ENCODE data around the gene PIN1.

PIN1 gene

GRCh38 chr19:9857076-9857721 is 22.1 kb downstream of the PIN1 start:
- DNase-seq: no peak

GRCh38 chr19:9857920-9858746 is 23.0 kb downstream of the PIN1 start:
- no peak for DNase-seq

- no peak for DNase-seq
Observed at GRCh38 chr19:9858766-9859165, 23.6 kb downstream of the PIN1 start.

- no peak for DNase-seq
Observed at GRCh38 chr19:9860407-9860806, 25.3 kb downstream of the PIN1 start.

GRCh38 chr19:9861503-9861902 is 26.4 kb downstream of the PIN1 start:
- DNase-seq: no peak

GRCh38 chr19:9862938-9863337 is 27.8 kb downstream of the PIN1 start:
- no peak for DNase-seq

- DNase-seq: no peak
Observed at GRCh38 chr19:9863759-9864158, 28.6 kb downstream of the PIN1 start.

- DNase-seq: peak; percentile 16
Observed at GRCh38 chr19:9865732-9866501, 30.8 kb downstream of the PIN1 start.

GRCh38 chr19:9868983-9869617 is 34.0 kb downstream of the PIN1 start:
- DNase-seq: no peak

GRCh38 chr19:9871626-9872338 is 36.7 kb downstream of the PIN1 start:
- no peak for DNase-seq

GRCh38 chr19:9872618-9873242 is 37.6 kb downstream of the PIN1 start:
- no peak for DNase-seq

GRCh38 chr19:9875031-9875627 is 40.0 kb downstream of the PIN1 start:
- no peak for DNase-seq

GRCh38 chr19:9875796-9876195 is 40.7 kb downstream of the PIN1 start:
- DNase-seq: no peak

GRCh38 chr19:9877780-9878510 is 42.8 kb downstream of the PIN1 start:
- no peak for DNase-seq

GRCh38 chr19:9878511-9879196 is 43.5 kb downstream of the PIN1 start:
- no peak for DNase-seq

GRCh38 chr19:9881720-9882119 is 46.6 kb downstream of the PIN1 start:
- DNase-seq: no peak

GRCh38 chr19:9883231-9883758 is 48.2 kb downstream of the PIN1 start:
- DNase-seq: no peak

- DNase-seq: no peak
Observed at GRCh38 chr19:9883764-9884163, 48.6 kb downstream of the PIN1 start.

GRCh38 chr19:9885077-9885552 is 50.0 kb downstream of the PIN1 start:
- DNase-seq: peak; percentile 35

Data from midbrain (tissue), 1 donor.